LNCAP (cell line): ENCODE data around the gene SLC17A7.

Experiments used
- CTCF ChIP-seq: fragments of 450-650 bp; IDR thresholded peaks from 2 replicates; pipeline ENCODE4 v1.5.1; 2017; ENCODE audit warnings: mild to moderate bottlenecking

SLC17A7 gene

GRCh38 chr19:49463960-49464740, 22.8 kb upstream of the SLC17A7 start:
- no peak for TF ChIP-seq CTCF

DNA sequence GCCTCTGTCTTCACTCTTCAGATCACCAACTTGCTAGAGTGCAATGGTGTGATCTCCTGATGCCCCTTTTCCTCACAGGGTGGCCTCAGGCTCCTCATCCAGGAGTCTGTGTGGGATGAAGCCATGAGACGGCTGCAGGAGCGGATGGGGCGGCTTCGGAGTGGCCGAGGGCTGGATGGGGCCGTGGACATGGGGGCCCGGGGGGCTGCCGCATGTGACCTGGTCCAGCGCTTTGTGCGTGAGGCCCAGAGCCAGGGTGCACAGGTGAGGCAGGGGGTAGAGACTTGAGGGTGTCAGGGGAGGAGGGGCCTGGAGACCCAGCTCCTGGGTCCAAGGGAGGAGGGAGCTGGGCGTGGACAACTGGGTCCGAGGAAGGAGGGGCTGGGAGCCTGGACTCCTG, 21.2 kb upstream of the SLC17A7 start:
- TF ChIP-seq CTCF = no peak

GRCh38 chr19:49461656-49462055, 20.3 kb upstream of the SLC17A7 start:
- no peak for TF ChIP-seq CTCF

DNA sequence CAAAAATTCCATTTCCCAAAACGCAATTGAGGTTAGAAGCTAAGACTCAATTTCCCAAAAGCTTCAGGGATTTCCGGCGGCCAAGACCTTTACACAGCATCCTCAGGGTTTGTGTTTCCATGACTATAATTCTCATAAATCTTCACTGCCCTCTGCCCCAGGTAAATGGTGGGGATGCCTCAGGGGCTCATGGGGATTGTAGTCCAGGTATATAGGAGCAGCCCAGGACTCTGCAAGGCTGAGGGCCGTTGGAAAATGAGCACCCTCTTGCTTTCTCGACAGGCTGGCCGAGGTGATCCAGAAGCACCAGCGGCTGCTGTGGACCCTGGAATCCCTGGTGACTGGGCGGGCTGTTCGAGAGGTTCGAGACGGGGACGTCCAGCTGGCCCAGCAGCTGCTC, 18.1 kb upstream of the SLC17A7 start:
- no peak for TF ChIP-seq CTCF

GRCh38 chr19:49458567-49458903, 17.2 kb upstream of the SLC17A7 start:
- no peak for TF ChIP-seq CTCF

DNA sequence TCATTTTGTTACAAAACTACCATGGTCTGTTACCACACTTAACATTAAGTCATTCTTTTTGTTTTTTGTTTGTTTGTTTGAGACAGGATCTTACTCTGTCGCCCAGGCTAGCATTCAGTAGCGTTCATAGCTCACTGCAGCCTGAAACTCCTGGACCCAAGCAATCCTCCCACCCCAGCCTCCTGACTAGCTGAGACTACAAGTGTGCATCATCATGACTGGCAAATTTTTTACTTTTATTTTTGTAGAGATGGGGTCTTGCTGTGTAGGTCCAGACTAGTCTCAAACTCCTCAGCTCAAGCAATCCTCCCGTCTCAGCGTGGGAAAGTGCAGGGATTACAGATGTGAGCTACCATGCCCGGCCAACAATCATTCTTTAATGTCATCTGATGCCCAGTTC, 15.0 kb upstream of the SLC17A7 start:
- TF ChIP-seq CTCF = no peak

- no peak for TF ChIP-seq CTCF
These were observed 14.4 kb upstream of the SLC17A7 start for GRCh38 chr19:49455773-49456172.

DNA sequence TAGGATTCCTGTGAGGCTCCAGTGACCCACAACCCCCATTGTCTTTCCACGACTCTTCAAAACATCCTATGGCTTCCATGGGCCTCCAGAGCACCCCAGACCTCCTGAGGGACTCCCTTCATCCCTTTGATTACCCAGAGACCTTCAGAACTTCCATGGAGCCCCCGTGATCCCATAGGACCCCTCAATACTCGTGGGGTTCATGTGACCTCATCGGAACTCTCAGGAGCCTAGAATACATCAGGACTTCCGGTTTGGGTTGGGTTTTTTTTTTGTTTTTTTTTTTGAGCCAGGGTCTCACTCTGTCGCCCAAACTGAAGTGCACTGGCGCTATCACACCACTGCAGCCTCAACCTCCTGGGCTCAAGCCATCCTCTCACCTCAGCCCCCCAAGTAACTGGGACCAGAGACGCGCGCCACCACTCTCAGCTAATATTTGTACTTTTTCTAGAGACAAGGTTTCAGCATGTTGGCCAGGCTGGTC, 12.5 kb upstream of the SLC17A7 start:
- TF ChIP-seq CTCF = no peak
